Stimulated activated CD8-positive, alpha-beta memory T cell treated with anti-CD3 and anti-CD28 coated beads, Interleukin-15, amount 100 ng/mL, for 4 hours (primary cell): ENCODE data around the gene ZNF611.
"Not testable (repeated sequence)": the region's sequence is repeated elsewhere in the genome, so short reads cannot be mapped to it uniquely, and the experiment has no call there.

Experiments used
- DNase-seq, 2 donors: peaks; one replicate each; pipeline ENCODE4 v3.0.0-alpha.2; 2020; ENCODE audit warnings: low read depth in 2 of 2

Gene ZNF611

GRCh38 chr19:52734893-52735661 lies at the start of gene ZNF611:
TSS of gene ZNF611 (minus strand) at chr19:52735044. CDS start at chr19:52715894, 19,150 bp downstream.
- DNase-seq, result peak; percentile 96 to 97

GRCh38 chr19:52782864-52783263 lies 48.0 kb upstream of the ZNF611 start:
- DNase-seq, result not testable (repeated sequence)

- peak; percentile 38 to 39 for DNase-seq
Observed at GRCh38 chr19:52778811-52779210, 44.0 kb upstream of the ZNF611 start.

- not testable (repeated sequence) for DNase-seq
Observed at GRCh38 chr19:52756447-52756846, 21.6 kb upstream of the ZNF611 start.

- no peak for DNase-seq
Observed at GRCh38 chr19:52749780-52750179, 14.9 kb upstream of the ZNF611 start.

GRCh38 chr19:52748336-52748950 lies 13.6 kb upstream of the ZNF611 start:
- DNase-seq, result no peak

- DNase-seq, result not testable (repeated sequence)
Observed at GRCh38 chr19:52745919-52746318, 11.1 kb upstream of the ZNF611 start.

GRCh38 chr19:52743091-52743490 lies 8.2 kb upstream of the ZNF611 start:
- no peak for DNase-seq

GRCh38 chr19:52742516-52742915 lies 7.7 kb upstream of the ZNF611 start:
- DNase-seq, result no peak

- no peak for DNase-seq
Observed at GRCh38 chr19:52741951-52742485, 7.2 kb upstream of the ZNF611 start.

GRCh38 chr19:52741371-52741770 lies 6.5 kb upstream of the ZNF611 start:
- DNase-seq, result not testable (repeated sequence)

- no peak for DNase-seq
Observed at GRCh38 chr19:52739576-52739975, 4.7 kb upstream of the ZNF611 start.

GRCh38 chr19:52735734-52736133 lies 890 bp upstream of the ZNF611 start:
- no peak for DNase-seq

- DNase-seq, result no peak
Observed at GRCh38 chr19:52734331-52734892, 432 bp downstream of the ZNF611 start.

- DNase-seq, result not testable (repeated sequence)
Observed at GRCh38 chr19:52726051-52726450, 8.8 kb downstream of the ZNF611 start.

GRCh38 chr19:52725528-52725961 lies 9.3 kb downstream of the ZNF611 start:
- DNase-seq, result no peak

GRCh38 chr19:52724701-52725514 lies 9.9 kb downstream of the ZNF611 start:
- DNase-seq, result no peak

GRCh38 chr19:52723907-52724598 lies 10.8 kb downstream of the ZNF611 start:
- not testable (repeated sequence) for DNase-seq

GRCh38 chr19:52722062-52723003 lies 12.5 kb downstream of the ZNF611 start:
- DNase-seq, result no peak

GRCh38 chr19:52720541-52720940 lies 14.3 kb downstream of the ZNF611 start:
- DNase-seq, result not testable (repeated sequence)
